Measurements from ENCODE around the gene PLAC1.

The PLAC1 gene

GRCh38 chrX:134671294-134671693, 13.0 kb upstream of the PLAC1 start:
- DNase-seq (ENCODE audit: insufficient read length, low spot score) (no peak), FAIRE-seq (no peak)

- peak; percentile 33 for DNase-seq (ENCODE audit: insufficient read length, low spot score)
- FAIRE-seq, result no peak
Observed at GRCh38 chrX:134670134-134670924, 12.1 kb upstream of the PLAC1 start.

- DNase-seq (ENCODE audit: insufficient read length, low spot score), result peak; percentile 48
Observed at GRCh38 chrX:134669378-134670098, 11.3 kb upstream of the PLAC1 start.

DNA sequence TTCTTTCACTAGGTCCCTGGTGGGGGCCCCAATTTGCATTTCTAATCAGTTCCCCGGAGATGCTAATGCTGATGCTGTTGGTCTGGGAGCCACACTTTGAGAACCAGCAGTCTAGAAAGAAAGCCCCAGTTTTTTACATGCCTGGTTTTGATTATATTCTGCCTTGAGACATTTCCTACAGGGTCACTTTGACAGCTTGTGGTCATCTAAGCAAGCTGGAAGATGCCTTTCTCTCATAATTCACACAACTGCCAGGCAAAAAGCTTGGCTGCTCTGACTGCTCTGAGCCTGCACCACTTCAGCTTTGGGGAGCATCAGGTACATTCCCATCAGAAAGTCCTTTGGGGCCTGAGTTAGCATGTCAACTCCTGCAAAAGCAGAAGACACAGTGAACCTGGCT, 5.9 kb upstream of the PLAC1 start:
- DNase-seq (ENCODE audit: insufficient read length, low spot score), result no peak
- FAIRE-seq, result no peak

More at GRCh38 chrX:134669378-134670098, 11.3 kb upstream of the PLAC1 start:
- no peak for FAIRE-seq

DNA sequence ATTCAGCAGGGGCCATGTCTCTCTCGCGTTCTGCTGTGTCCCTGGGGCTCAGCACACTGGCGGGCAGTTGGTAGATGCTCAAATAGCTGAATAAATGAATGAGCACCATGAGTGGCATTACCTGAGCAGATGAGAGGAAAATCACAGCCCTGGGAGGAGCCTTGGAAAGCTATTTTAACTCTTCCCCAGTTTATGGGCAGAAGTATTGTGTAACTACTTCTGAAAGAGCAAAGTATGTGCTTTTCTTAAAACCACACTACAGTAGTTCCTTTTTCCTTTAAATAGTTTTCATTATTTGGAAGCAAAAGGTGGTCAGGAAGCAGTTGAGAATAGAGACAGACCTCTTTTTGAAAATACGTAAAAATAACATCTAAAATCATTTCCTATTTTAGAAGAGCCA, 3.0 kb upstream of the PLAC1 start:
- FAIRE-seq (no peak), DNase-seq (ENCODE audit: insufficient read length, low spot score) (no peak)

DNA sequence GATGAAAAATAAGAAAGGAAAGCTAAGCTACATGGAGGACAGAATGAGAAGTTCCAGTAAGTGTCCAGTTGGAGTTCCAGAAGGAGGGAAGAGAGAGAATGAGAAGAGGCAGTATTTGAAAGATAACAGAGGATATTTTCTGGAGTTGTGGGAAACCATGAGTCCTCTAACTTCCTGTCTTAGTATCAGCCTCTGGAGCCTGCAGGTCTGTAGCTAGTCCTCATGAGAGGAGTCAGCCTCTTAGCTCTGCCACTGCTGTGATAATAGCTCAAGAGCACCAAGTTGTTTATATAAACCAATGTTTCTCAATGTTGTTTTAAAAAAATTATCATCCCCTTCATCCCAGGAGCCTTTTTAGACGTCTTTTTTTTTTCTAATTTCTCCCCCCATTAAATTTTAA, 2.4 kb upstream of the PLAC1 start:
- FAIRE-seq (no peak), DNase-seq (ENCODE audit: insufficient read length, low spot score) (no peak)

DNA sequence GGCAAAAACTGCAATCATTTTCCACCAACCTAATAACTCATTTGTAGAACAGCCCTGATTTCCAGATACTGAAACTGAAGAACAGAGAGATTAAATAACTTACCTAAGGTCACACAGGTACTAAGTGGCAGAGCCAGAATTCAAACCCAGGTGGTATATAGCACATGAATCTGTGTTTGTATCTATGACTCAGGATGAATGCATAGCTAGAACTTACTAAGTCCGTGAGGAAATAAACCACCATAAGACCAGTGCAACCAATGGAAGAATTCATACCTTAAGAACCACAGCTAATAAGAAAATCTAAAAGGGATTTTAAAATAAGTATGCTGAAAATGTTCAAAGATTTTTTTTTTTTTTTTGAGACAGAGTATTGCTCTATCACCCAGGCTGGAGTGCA, 1.5 kb upstream of the PLAC1 start:
- FAIRE-seq, result no peak
- DNase-seq (ENCODE audit: insufficient read length, low spot score), result no peak

GRCh38 chrX:134658760-134659023, 421 bp upstream of the PLAC1 start:
- FAIRE-seq (no peak), DNase-seq (ENCODE audit: insufficient read length, low spot score) (no peak)

DNA sequence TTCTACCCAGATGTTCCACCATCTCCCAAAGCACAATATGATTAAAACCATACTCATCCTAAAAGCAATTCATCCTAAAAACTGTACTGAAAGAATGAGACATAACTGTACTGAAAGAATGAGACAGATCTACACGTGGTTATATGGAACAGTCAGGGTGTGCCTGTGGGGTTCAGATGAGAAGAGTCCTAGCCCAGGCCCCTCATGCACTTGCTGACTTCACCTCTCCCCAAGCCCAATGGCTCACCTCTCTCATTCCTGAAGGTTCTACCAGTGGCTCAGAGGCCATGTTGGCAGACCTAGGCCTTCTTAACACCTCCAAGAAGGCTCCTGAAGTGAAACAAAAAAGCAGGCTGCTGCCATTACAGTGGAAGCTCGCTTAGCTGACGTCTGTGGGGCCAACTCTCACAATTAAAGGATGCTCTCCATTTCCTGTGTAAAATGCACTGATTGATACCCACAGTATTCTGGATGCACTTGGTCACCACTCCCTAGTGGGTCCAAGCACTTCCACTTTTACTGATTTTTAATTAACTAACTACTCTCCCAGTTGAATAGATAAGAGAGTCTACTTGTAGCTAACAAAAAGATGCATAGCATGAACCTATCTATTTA, 3.8 kb downstream of the PLAC1 start:
- FAIRE-seq, result no peak

DNA sequence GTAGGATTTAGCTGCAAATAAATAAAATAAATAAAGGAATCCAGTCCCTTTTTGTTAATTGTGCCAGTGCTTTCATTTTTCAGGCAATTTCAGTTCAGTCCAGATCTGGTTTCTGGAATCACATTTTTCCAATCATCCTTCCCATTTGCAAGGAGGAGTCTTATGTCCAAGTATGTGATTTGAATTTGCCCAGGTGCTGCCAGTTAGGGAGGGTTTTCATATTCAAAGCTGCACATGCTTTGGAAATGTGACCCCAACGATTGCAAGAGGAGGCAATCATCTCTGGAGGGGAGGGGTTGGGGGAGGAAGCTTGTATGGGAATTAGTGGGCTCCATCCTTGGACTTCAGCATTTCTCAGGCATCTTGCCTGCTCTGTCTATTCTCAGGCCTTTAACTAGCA, 4.4 kb downstream of the PLAC1 start:
- FAIRE-seq (no peak), DNase-seq (ENCODE audit: insufficient read length, low spot score) (no peak)

More for the DNA sequence above, 3.8 kb downstream of the PLAC1 start:
- no peak for DNase-seq (ENCODE audit: insufficient read length, low spot score)

DNA sequence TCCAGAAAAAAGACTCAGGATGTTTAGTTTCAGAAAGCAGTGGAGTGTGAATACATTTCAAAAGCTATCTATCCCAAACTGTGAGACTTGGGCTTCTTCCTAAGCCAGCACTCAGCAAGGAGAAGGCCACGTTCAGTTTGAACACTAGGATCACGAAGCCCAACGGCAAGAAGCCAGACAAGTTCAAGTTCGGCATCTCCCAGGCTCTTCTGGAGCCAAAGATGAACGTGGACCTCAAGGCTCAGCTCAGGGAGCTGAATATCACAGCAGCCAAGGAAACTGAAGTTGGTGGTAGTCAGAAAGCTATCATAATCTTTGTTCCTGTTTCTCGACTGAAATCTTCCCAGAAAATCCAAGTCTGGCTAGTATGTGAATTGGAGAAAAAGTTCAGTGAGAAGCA, 7.6 kb downstream of the PLAC1 start:
- FAIRE-seq, result no peak
- no peak for DNase-seq (ENCODE audit: insufficient read length, low spot score)

DNA sequence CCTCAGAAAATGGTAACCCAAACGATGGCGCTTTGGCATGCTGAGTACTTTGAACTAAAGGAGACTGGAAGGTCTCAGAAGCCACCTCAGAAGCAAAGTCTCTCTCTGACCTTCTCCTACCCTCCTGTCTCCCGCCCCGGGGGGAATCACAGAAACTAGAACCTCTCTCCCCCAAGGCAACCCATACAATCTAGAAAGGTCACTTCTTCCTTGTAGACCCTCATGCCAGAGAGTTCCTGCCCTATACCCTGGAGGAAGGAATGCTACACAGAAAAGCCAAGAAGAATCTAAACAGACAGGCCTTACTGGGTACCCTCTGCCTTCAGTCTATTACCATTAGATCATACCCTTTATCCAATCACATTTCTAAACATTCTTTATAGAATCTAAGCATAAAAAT, 8.5 kb downstream of the PLAC1 start:
- FAIRE-seq, result no peak
- no peak for DNase-seq (ENCODE audit: insufficient read length, low spot score)

- no peak for FAIRE-seq
- no peak for DNase-seq (ENCODE audit: insufficient read length, low spot score)
Observed at GRCh38 chrX:134647477-134647877, 10.8 kb downstream of the PLAC1 start.

DNA sequence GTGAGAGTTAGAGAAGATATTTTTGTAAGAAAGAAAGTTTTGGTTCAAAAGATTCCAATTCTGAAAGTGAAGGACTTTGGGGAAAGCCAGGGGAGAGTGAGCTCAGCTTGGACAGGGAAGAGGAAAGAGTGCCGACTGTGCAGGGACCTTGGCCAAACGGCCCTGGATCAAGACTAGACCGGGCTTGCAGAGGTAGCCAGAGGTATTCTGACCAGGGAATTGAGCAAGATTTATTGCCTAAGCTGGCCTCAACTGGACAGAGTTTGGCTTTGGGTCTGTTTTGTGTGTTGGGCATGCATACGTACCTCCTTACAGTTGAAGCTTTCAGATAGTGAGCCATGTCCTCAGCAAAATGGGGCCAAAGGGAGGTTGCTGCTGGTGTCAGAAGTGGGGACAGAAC, 11.6 kb downstream of the PLAC1 start:
- no peak for FAIRE-seq

DNA sequence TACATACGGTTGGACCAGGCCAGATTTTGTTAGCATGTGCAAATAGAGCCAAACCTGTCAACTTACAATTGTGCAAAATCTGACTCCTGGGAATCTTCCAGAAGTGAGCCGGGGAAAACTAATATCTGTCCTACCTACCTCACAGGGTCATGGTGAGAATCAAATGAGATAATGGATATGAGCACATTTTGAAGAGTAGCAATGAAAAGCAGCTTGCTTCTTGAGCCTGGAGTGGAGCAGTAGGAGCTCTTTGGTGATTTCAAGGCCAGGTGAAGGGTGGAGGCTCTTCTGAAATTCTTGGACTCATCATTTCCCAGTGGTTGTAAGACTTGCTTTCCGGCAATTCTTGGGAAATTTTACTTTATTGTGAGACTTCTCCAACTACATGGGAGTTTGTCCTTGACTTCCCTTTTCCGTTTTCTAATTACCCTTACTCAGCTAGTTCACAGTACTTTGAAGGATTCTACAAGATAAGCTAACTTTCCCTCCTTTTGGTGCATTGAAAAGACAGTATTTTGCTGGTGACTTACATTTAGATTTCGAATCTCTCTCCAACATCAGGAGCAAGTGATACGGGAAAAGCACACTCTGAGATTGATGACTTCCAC, 12.2 kb downstream of the PLAC1 start:
- FAIRE-seq, result no peak

More for the DNA sequence above, 11.6 kb downstream of the PLAC1 start:
- DNase-seq (ENCODE audit: insufficient read length, low spot score), result no peak

DNA sequence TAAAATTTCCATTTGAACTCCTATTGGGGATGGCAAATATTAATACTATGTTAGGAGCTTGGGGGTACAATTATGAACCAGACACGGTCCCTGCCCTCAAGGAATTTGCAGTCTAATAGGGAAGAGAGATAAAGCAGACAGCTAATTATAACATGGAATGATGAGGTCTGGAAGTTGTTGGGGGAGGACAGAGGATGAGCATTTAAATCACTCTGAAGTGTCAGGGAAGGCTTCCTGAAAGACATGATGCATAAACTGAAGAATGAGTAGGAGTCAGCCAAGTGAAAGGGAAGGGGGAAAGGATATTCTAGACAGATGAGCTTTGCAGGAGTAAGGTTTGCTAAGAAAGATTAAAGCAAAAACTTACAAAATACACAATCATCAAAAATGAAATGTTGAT, 15.9 kb downstream of the PLAC1 start:
- no peak for DNase-seq (ENCODE audit: insufficient read length, low spot score)

More for the DNA sequence above, 12.2 kb downstream of the PLAC1 start:
- DNase-seq (ENCODE audit: insufficient read length, low spot score), result no peak

DNA sequence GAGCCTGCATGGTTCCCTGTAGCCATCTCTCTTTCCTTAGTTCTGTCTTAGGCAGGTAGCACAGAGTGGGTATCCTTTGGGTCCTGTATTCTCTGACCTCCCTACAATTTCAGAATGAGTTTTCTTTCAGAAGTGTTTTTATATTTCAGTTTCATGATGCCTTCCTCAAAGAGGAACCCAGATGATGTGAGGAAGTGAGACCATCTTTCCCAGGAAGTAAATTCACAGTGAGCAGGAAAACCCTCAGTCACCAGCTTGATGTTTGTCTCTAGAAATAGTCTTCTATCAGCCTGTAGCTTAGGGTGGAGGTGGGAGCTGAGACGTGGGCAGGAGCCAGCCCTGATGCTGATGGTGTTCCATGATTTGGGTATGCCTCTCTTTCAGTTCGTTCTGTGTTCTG, 16.9 kb downstream of the PLAC1 start:
- FAIRE-seq (no peak), DNase-seq (ENCODE audit: insufficient read length, low spot score) (no peak)

More for the DNA sequence above, 15.9 kb downstream of the PLAC1 start:
- FAIRE-seq, result no peak

DNA sequence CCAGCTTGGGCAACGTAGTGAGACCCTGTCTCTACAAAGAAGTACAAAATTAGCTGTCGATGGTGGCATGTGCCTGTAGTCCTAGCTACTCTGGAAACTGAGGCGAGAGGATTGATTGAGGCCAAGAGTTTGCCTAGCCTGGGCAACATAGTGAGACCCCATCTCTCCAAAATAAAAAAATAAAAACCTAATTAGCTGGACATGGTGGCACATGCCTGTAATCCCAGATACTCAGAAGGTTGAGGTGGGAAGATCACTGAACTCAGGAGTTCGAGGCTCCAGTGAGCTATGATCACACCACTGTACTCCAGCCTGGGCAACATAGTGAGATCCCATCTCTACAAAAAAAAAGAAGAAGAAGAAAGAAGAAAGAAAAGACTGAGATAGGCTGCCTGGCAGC, 17.4 kb downstream of the PLAC1 start:
- FAIRE-seq (no peak), DNase-seq (ENCODE audit: insufficient read length, low spot score) (no peak)

DNA sequence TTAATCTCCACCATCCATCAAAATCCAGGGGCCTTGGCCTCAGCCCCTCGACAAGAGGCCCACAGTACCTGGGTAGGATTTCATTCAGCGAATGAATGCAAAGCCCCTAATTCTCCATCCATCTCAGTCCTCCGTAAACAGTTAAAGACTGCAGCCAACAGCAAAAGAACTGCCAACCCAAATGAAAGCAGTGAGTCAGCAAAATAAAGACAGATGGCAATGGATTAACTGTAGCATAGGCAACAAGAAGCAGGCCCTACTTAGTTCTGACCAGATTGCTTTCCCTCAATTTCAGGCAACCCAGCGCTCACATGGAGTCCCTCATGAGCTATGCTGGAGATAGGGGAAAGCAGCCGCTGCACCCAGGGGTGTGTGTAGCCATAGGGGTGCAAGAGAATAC, 21.4 kb downstream of the PLAC1 start:
- DNase-seq (ENCODE audit: insufficient read length, low spot score) (no peak), FAIRE-seq (no peak)

GRCh38 chrX:134634691-134635090, 23.6 kb downstream of the PLAC1 start:
- no peak for FAIRE-seq
- DNase-seq (ENCODE audit: insufficient read length, low spot score), result no peak

DNA sequence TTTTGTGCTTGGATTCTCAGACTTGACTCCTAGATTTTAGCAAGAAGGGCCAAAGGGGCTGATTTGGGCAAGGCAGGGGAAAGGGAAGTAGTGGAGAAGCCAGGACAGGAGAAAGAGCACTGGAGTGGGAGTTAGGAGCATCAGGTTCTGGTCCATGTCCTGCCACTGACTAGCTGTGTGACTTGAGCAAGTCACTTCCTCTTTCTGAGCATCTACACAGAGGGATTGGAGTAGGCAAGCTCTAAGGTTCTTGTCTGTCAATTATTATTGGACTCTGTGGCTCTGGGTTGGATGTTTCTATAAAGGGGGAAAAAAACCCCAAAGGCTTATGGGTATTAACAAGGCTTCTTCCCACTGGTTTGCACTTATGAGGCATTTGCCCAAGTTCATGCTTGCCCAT, 24.4 kb downstream of the PLAC1 start:
- no peak for FAIRE-seq
- DNase-seq (ENCODE audit: insufficient read length, low spot score), result no peak

DNA sequence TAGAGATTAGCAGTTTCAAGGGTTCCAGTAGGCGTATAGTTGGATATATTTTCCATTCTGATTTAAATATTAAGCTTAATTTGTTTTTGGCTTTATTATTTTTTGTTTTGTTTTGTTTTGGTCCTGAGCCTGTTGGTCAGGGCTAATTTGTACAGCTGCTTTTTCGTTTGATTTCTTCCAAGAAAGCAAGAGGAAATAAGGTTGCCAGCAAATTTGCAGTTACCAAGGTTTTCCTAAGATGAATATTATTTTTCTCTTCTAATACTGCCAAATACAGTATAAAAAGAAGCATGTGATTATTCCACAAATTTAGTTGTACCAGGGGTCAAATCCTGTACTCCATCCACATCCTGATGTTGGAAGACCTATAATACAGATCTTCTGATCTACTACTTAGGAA, 24.9 kb downstream of the PLAC1 start:
- no peak for FAIRE-seq

More for the DNA sequence above, 24.9 kb downstream of the PLAC1 start:
- no peak for DNase-seq (ENCODE audit: insufficient read length, low spot score)
